Hindlimb muscle (tissue), 1 donor: ENCODE data around the gene ACY1. TPM values are rescaled to one million over a fixed set of nuclear protein-coding genes. Genes with fewer than 3 reads are reported as not detected.
"Not testable (repeated sequence)": the region's sequence is repeated elsewhere in the genome, so short reads cannot be mapped to it uniquely, and the experiment has no call there.

ENCODE experiments used
- DNase-seq: peaks from one replicate; pipeline ENCODE4 v3.0.0-alpha.2; 2013
- polyA plus RNA-seq: library from polyadenylated mRNA; unstranded; fragments of 120-200 nt; gene quantifications from one replicate; pipeline ENCODE4 v1.2.1, GENCODE V29; 2013; ENCODE audit not compliant: insufficient read length

The ACY1 gene
- polyA plus RNA-seq, 1 donor = 19.3 TPM

GRCh38 chr3:52026041-52026440 is 42.7 kb downstream of the ACY1 start:
- DNase-seq = no peak

- DNase-seq = no peak
Observed at GRCh38 chr3:52028572-52028971, 45.2 kb downstream of the ACY1 start.

- DNase-seq = no peak
Observed at GRCh38 chr3:52029053-52029452, 45.7 kb downstream of the ACY1 start.

- no peak for DNase-seq
Observed at GRCh38 chr3:52029535-52029934, 46.2 kb downstream of the ACY1 start.

GRCh38 chr3:52030714-52031310 is 47.5 kb downstream of the ACY1 start:
- DNase-seq = no peak

- no peak for DNase-seq
Observed at GRCh38 chr3:52031896-52032295, 48.6 kb downstream of the ACY1 start.

- no peak for DNase-seq
Observed at GRCh38 chr3:52032702-52033408, 49.5 kb downstream of the ACY1 start.

GRCh38 chr3:52033748-52034147 is 50.4 kb downstream of the ACY1 start:
- DNase-seq = not testable (repeated sequence)

- DNase-seq = no peak
Observed at GRCh38 chr3:52034212-52034611, 50.9 kb downstream of the ACY1 start.

GRCh38 chr3:52034651-52035050 is 51.3 kb downstream of the ACY1 start:
- no peak for DNase-seq

GRCh38 chr3:52036222-52036694 is 52.9 kb downstream of the ACY1 start:
- DNase-seq = no peak

GRCh38 chr3:52036829-52037228 is 53.5 kb downstream of the ACY1 start:
- DNase-seq = no peak

- DNase-seq = no peak
Observed at GRCh38 chr3:52037291-52037690, 54.0 kb downstream of the ACY1 start.

GRCh38 chr3:52038227-52038626 is 54.9 kb downstream of the ACY1 start:
- DNase-seq = no peak

Other genes with a start within 250 kb of the ACY1 start
- not detected for gene IQCF6, start 204.3 kb upstream of the ACY1 start, polyA plus RNA-seq
- not detected for gene IQCF2, start 121.9 kb upstream of the ACY1 start, polyA plus RNA-seq
- not detected for gene IQCF5, start 107.9 kb upstream of the ACY1 start, polyA plus RNA-seq
- not detected for gene IQCF1, start 80.2 kb upstream of the ACY1 start, polyA plus RNA-seq
- 15.9 TPM for gene RRP9, start 41.6 kb upstream of the ACY1 start, polyA plus RNA-seq
- gene PARP3, start 41.2 kb upstream of the ACY1 start, polyA plus RNA-seq = 7.4 TPM
- 0.67 TPM for gene GPR62, start 28.2 kb upstream of the ACY1 start, polyA plus RNA-seq
- gene PCBP4, start 16.1 kb upstream of the ACY1 start, polyA plus RNA-seq = 64.7 TPM
- 22.3 TPM for gene ABHD14B, start 9.5 kb upstream of the ACY1 start, polyA plus RNA-seq
- 14.7 TPM for gene ABHD14A, start 8.5 kb upstream of the ACY1 start, polyA plus RNA-seq
- gene RPL29, start 12.4 kb downstream of the ACY1 start, polyA plus RNA-seq = 3,089 TPM
- gene DUSP7, start 73.0 kb downstream of the ACY1 start, polyA plus RNA-seq = 18.3 TPM
- 4.2 TPM for gene POC1A, start 170.9 kb downstream of the ACY1 start, polyA plus RNA-seq
- gene ALAS1, start 214.6 kb downstream of the ACY1 start, polyA plus RNA-seq = 30.2 TPM
- gene TLR9, start 242.1 kb downstream of the ACY1 start, polyA plus RNA-seq = 0.28 TPM